IPS-18c (cell line): ENCODE measurements around the gene LRRN4.
A peak's percentile ranks its signal among the peaks of the same experiment; 100 is the strongest.

Source experiments
- H3K4me3 ChIP-seq: 2 replicates; pipeline ENCODE4 v1.7.0; 2013; ENCODE audit warnings: low read depth, mild to moderate bottlenecking, low read length, moderate library complexity; ENCODE audit not compliant: insufficient read depth
- H3K9me3 ChIP-seq: one replicate; pipeline ENCODE4 v1.6.1; 2013; ENCODE audit warnings: mild to moderate bottlenecking, low read length, moderate library complexity; ENCODE audit not compliant: control insufficient read depth, insufficient read depth

LRRN4 gene

DNA sequence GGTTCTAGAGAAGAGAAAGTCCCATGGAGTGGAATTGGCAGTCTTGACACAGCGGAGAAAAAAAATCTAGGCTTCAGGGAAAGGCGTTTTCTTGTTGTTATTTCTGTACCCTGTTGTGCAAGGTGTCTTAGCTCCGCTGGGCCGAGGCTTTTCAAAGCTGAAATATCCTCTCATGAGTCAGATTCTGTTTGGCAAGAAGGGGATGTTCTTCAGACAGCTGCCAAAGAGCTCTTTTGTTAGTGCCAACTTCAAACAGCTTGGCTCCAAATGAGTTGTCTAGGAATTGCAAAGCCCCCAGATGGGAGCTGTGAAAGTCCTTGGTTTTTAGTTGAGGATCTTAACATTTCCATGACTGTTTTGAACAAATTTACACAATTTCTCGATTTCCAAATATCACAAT is 45.6 kb downstream of the LRRN4 start:
- H3K9me3 ChIP-seq, result no peaks in the 10 kb centered on the region
- no peak overlapping the region for H3K4me3 ChIP-seq

DNA sequence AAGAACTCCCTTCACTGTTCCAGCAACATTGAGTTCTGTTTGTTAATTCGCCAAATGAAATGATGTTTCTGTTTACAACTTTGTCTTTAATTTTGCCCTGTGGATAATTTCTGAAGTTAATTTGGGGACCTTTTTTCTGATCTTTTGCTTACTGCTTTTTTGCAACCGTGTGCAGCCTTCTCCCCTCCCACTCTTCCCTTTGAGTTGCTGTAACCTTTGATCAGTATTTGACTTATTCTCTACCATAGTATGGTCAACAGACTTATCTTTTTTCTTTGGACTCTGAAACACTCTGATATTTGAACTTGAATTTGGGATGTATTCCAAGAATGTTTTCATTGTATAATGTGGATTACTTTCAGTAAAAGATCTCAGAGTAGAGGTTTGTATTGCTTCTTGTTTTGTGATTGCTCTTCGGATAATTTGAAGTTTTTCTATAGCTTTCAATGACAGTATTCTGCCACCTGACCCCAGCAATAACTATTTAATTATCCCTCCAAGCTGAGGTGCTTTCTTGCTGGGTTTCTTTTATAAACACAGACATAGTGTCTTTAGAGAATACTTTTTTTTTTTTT is 46.2 kb downstream of the LRRN4 start:
- H3K4me3 ChIP-seq, result peak overlapping the region; percentile 96
- no peaks in the 10 kb centered on the region for H3K9me3 ChIP-seq

DNA sequence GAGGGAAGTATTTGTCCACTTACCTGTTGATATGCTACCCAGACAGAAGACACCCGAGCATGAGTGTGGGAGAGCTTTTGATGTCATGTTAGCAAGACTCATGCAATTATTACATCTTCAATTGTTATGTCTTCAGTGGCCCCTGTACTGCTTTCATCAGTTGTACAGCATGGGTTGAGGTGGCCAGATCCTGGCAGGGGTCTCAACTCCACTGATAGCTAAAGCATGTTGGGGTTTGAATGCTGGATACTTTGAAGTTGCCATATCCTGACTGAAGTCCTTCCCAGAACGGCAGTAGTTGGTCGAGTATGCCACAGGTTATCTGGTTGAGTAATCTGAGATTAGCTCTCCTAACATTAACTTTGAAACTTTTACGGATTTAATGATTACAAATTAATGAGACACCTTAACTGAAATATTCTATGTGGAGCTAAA is 46.7 kb downstream of the LRRN4 start:
- peak overlapping the region; percentile 96 for H3K4me3 ChIP-seq
- no peaks in the 10 kb centered on the region for H3K9me3 ChIP-seq

DNA sequence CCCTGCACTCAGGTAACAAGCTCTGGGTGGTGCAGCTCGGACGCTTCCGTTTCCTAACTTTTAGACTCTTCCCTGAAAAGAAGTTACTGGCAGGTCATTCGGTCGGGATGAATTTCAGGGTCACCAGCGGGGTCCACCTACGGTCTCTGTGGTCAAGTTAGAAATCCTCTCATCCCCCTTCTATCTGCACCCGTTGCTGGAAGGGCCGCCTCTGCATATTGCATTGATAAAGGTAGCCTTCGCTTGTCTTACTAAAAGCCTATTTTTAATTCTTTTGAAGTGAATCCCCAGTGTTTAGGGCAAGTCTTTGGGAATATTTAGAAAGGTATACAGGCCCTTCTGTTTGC is 47.3 kb downstream of the LRRN4 start:
- peak overlapping the region; percentile 96 for H3K4me3 ChIP-seq

GRCh38 chr20:6000871-6001270 is 53.0 kb downstream of the LRRN4 start:
- no peak overlapping the region for H3K4me3 ChIP-seq
- no peaks in the 10 kb centered on the region for H3K9me3 ChIP-seq

More for the DNA sequence above, 47.3 kb downstream of the LRRN4 start:
- H3K9me3 ChIP-seq, result no peaks in the 10 kb centered on the region

- no peaks in the 10 kb centered on the region for H3K9me3 ChIP-seq
Observed at GRCh38 chr20:5999783-6000182, 54.1 kb downstream of the LRRN4 start.

DNA sequence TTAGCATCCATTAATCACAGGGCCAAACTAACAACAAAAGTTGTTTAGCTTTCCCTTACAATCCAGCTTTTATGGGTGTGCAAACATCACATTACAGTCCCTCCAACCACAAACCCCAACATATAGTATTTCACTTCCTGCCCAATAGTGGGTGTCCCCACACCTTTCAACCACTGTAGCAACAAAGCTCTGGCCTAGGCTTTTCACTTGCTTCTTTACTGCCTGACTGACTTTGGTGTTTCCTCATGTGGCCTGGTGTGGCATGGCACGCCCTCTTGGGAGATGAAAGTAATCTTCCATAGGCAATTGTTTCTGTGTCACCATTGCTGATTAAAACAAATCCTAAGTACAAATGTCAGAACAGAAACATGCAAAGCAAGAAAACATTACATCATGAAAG is 57.1 kb downstream of the LRRN4 start:
- no peak overlapping the region for H3K4me3 ChIP-seq
- no peaks in the 10 kb centered on the region for H3K9me3 ChIP-seq

More at GRCh38 chr20:5999783-6000182, 54.1 kb downstream of the LRRN4 start:
- no peak overlapping the region for H3K4me3 ChIP-seq

GRCh38 chr20:5991623-5992441 is 62.0 kb downstream of the LRRN4 start:
- H3K4me3 ChIP-seq, result no peak overlapping the region
- no peaks in the 10 kb centered on the region for H3K9me3 ChIP-seq

DNA sequence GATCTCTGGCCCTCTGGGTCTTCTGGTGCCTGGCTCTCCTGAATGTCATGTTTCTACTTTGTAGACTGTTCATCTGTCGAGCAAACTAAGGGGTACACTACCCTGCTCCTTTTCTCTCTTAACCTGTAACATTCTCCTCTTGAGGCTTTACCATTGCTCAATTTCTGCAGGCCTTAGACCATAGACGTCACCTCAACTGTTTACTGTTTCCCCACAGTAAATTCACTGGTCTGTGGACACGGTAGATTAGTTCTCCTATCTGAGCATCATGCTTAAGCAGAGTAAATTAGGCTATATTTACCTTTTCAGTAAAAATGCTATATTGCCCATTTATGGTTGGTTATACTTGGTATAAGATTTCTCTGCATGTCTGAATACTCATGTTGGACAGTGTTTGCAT is 62.9 kb downstream of the LRRN4 start:
- no peaks in the 10 kb centered on the region for H3K9me3 ChIP-seq
- H3K4me3 ChIP-seq, result no peak overlapping the region
